K562 (cell line): ENCODE results near the gene PODNL1. TPM values are rescaled to one million over a fixed set of nuclear protein-coding genes. Genes with fewer than 3 reads are reported as not detected.

Experiments
- ATAC-seq: fragments of 200-7000 bp; cut with Tn5 transposase; 3 replicates; pipeline ENCODE4 v1.9.1; 2020; ENCODE audit warnings: moderate library complexity
- BruUV-seq: library from RNA; stranded (reverse); fragments of 400-500 nt; replicated peaks from 2 replicates; lab custom pipeline; 2021; lab: Mats Ljungman, UMichigan
- CTCF ChIA-PET: fragments of 300-600 bp; formaldehyde crosslinking; extraction: SDS; loops from one replicate; lab custom pipeline; 2021; ENCODE audit warnings: low intra/inter-chr PET ratio; lab: Yijun Ruan, JAX
- POLR2A ChIA-PET: fragments of 300-600, 350-650 bp; sonication (Branson Sonifier 250); formaldehyde crosslinking; extraction: SDS; loops from one replicate; lab custom pipeline; 2021; ENCODE audit warnings: antibody characterized with exemption, inconsistent platforms; lab: Yijun Ruan, JAX
- DNase-seq, 4 experiments: peaks; one replicate each; pipeline versions ENCODE4 v3.0.0 to v3.0.0-alpha.2; 2011 to 2018; ENCODE audit warnings: low spot score in 3 of 4, mixed read lengths in 3 of 4; ENCODE audit errors: extremely low read depth in 1 of 4
- FAIRE-seq: peaks from 2 replicates; lab custom pipeline; 2011; peaks lifted over from hg19 to GRCh38; lab: Jason Lieb, UNC
- H2AFZ ChIP-seq: 2 replicates; pipeline ENCODE4 v1.6.0; 2011; ENCODE audit warnings: low read depth, low read length, control low read depth, inconsistent platforms
- H3K27ac ChIP-seq: fragments of 200-600 bp; 3 replicates; pipeline ENCODE4 v1.8.0; 2011; ENCODE audit warnings: low read depth, mild to moderate bottlenecking, control low read depth, inconsistent platforms, low read length, moderate library complexity, mixed read lengths; ENCODE audit errors: extremely low read depth
- H3K27me3 ChIP-seq, 2 experiments: fragments of 300-600 bp in 1 of 2; 2 replicates in 1 of 2; 3 replicates in 1 of 2; pipeline versions ENCODE4 v1.6.0 to v1.8.0; 2011; ENCODE audit warnings: inconsistent platforms in 2 of 2, low read length in 2 of 2, mild to moderate bottlenecking in 1 of 2, mixed read lengths in 1 of 2, moderate library complexity in 1 of 2; ENCODE audit not compliant: control insufficient read depth in 2 of 2, insufficient read depth in 2 of 2
- H3K36me3 ChIP-seq: fragments of 300-600 bp; 3 replicates; pipeline ENCODE4 v1.8.0; 2011; ENCODE audit warnings: mild to moderate bottlenecking, low read length, inconsistent platforms; ENCODE audit not compliant: control insufficient read depth, insufficient read depth
- H3K4me1 ChIP-seq, 2 experiments: fragments of 200-600 bp in 1 of 2; replicated peaks in 1 of 2; 2 replicates in 1 of 2; 3 replicates in 1 of 2; pipeline versions ENCODE4 v1.5.1 to v1.8.0; 2011; ENCODE audit warnings: inconsistent platforms in 2 of 2, low read length in 2 of 2, mild to moderate bottlenecking in 1 of 2, mixed read lengths in 1 of 2, moderate library complexity in 1 of 2; ENCODE audit not compliant: control insufficient read depth in 2 of 2, insufficient read depth in 2 of 2
- H3K4me2 ChIP-seq: 2 replicates; pipeline ENCODE4 v1.6.1; 2011; ENCODE audit warnings: low read length, control low read depth, inconsistent platforms, mixed read lengths; ENCODE audit not compliant: insufficient read depth
- H3K4me3 ChIP-seq: fragments of 200-600 bp; sonication (generic), shearing (Covaris generic); 2 replicates; pipeline ENCODE4 v1.5.1; 2016; ENCODE audit warnings: control low read depth, inconsistent platforms
- H3K79me2 ChIP-seq: fragments of 200-600 bp; 3 replicates; pipeline ENCODE4 v1.8.0; 2011; ENCODE audit warnings: low read length, inconsistent platforms; ENCODE audit not compliant: control insufficient read depth, insufficient read depth
- H3K9ac ChIP-seq, 2 experiments: 2 replicates each; pipeline versions ENCODE4 v1.6.0 to v1.6.1; 2011; ENCODE audit warnings: low read depth in 2 of 2, low read length in 2 of 2, control low read depth in 1 of 2, inconsistent platforms in 1 of 2, mild to moderate bottlenecking in 1 of 2, mixed read lengths in 1 of 2; ENCODE audit not compliant: insufficient read depth in 1 of 2
- H3K9me1 ChIP-seq: one replicate; pipeline ENCODE4 v1.6.0; 2011; ENCODE audit warnings: inconsistent platforms, mild to moderate bottlenecking, low read length, moderate library complexity; ENCODE audit not compliant: control insufficient read depth, insufficient read depth
- H3K9me3 ChIP-seq: replicated peaks from 2 replicates; pipeline ENCODE4 v1.5.1; 2011; ENCODE audit warnings: low read depth, low read length, inconsistent platforms; ENCODE audit not compliant: control insufficient read depth, insufficient read depth
- H4K20me1 ChIP-seq: replicated peaks from 2 replicates; pipeline ENCODE4 v1.6.1; 2011; ENCODE audit warnings: low read length, inconsistent platforms, mixed read lengths; ENCODE audit not compliant: control insufficient read depth, insufficient read depth
- DEAF1 ChIP-seq: fragments of 450-650 bp; formaldehyde crosslinking; IDR thresholded peaks from 2 replicates; pipeline ENCODE4 v1.4.0; 2020; ENCODE audit warnings: mild to moderate bottlenecking, moderate library complexity
- GABPB1 ChIP-seq: sonication (generic); formaldehyde crosslinking; IDR thresholded peaks from 2 replicates; pipeline ENCODE4 v1.8.0; 2022; ENCODE audit warnings: mild to moderate bottlenecking, missing genetic modification reagents
- ZBTB33 ChIP-seq: sonication (generic); formaldehyde crosslinking; IDR thresholded peaks from 2 replicates; pipeline ENCODE4 v1.8.1; 2023; ENCODE audit warnings: mild to moderate bottlenecking, missing genetic modification reagents
- WGBS: fragments of 100-300 bp; shearing (Covaris generic); methylation state at CpG from one replicate; pipeline ENCODE4 v1.1.6; 2016; ENCODE audit warnings: low coverage, mixed read lengths; ENCODE audit not compliant: insufficient coverage; ENCODE audit errors: missing lambda C conversion rate; 5-methylcytosine and 5-hydroxymethylcytosine counted together
- in situ Hi-C: fragments of 300-500 bp; cut with MboI; formaldehyde crosslinking; loops from 4 replicates; pipeline ENCODE4 v1.15.0; 2018; ENCODE audit warnings: inconsistent platforms, mixed read lengths
- intact Hi-C: fragments of 100-400 bp; cut with micrococcal nuclease; formaldehyde crosslinking; loops from 2 replicates; pipeline ENCODE4 v1.14.2; 2022
- polyA plus RNA-seq, 8 experiments: library from polyadenylated mRNA; depleted of rRNA in 4 of 8; stranded (reverse) in 5 of 8; unstranded in 3 of 8; fragments of >200 nt; fragmentation: Nextera tagmentation in 2 of 8; fragmentation: Illumina TruSeq in 1 of 8; extraction: Ambion mirVana in 2 of 8; extraction: Trizol in 1 of 8; gene quantifications; 2 replicates each; pipeline versions ENCODE4 v1.2.1 to v1.2.3, GENCODE V29; 2011 to 2014; ENCODE audit warnings: inconsistent platforms in 1 of 8, missing spikeins in 1 of 8
- total RNA-seq, 7 experiments: library from RNA; depleted of rRNA in 6 of 7; stranded (reverse); fragments of >200 nt in 6 of 7; fragmentation: Illumina TruSeq in 2 of 7; extraction: Trizol in 2 of 7; gene quantifications; 2 replicates each; pipeline versions ENCODE4 v1.2.1 to v1.2.3, GENCODE V29; 2011 to 2021; ENCODE audit warnings: low replicate concordance in 1 of 7

PODNL1 gene
- total and polyA plus RNA-seq, 9 of the 15 experiments (the other 6 are each of a cell fraction or from before 2014, with no cell fraction given): 0.18 to 0.47 (median 0.23) TPM; not detected in 3

DNA sequence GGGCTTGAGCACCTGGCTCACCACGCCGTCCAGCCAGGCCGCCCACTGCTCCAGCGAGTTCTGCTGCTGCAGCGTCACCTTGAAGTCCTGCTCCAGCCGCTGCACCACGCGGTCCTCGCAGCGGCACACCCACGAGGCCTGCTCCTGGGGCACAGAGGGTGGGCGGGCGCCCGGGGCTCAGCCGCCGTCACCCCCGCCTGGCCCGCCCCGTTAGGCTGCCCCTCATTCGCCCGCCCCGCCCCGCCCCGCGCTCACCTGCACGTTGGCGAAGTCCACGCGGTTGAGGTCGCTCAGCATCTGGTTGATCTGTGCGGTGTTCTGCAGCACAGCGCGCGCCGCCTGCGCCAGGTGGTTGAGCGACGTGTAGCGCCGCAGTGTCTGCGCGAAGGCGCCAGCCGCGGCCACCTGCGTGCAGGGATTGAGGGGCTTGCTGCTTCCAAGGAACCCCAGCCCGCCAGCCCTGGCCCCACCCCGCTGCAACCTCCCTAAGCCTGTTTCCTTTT is 25.4 kb upstream of the PODNL1 start:
- H3K4me2 ChIP-seq: no peak overlapping the region
- DNase-seq (no peak), FAIRE-seq (no peak), ATAC-seq (no peak)
- ChIA-PET POLR2A (interaction anchor here (4.1 kb wide), 1 partner anchor 11 kb away, joined by 12 read pairs; the partner anchor contains the start of gene DCAF15), CTCF (interaction anchor here (0.6 kb wide), 1 partner anchor 980 kb away, joined by 5 read pairs; no protein-coding TSS in a partner anchor)
- no peaks in the 10 kb centered on the region for H3K79me2 ChIP-seq
- no peaks in the 10 kb centered on the region for H3K27me3 ChIP-seq
- whole genome bisulfite sequencing: 96% methylated on average over 16 of the region's 48 CpGs
- H3K27ac ChIP-seq: no peak overlapping the region
- no peak overlapping the region for H2AFZ ChIP-seq
- H4K20me1 ChIP-seq: no peaks in the 10 kb centered on the region
- peaks cover 0 to 42% of the 10 kb centered on the region in 2 experiments; a peak in 4 of 5 replicates for H3K4me1 ChIP-seq
- BruUV-seq: no TSS peak
- TF ChIP-seq DEAF1 (CRISPR knock-in tag) (no peak), ZBTB33 (CRISPR knock-in tag) (peak; percentile 92), GABPB1 (CRISPR knock-in tag) (no peak)
- H3K9me1 ChIP-seq: no peaks in the 10 kb centered on the region
- no peak overlapping the region for H3K4me3 ChIP-seq
- in situ Hi-C loops (no loop called here), intact Hi-C loops (no loop called here)
- peaks cover 85% of the 10 kb centered on the region; the same call in 2 of the 3 replicates for H3K36me3 ChIP-seq
- H3K9ac ChIP-seq: no peak overlapping the region
- H3K9me3 ChIP-seq: no peaks in the 10 kb centered on the region
